ENCODE data around the gene KIF19.

The KIF19 gene

DNA sequence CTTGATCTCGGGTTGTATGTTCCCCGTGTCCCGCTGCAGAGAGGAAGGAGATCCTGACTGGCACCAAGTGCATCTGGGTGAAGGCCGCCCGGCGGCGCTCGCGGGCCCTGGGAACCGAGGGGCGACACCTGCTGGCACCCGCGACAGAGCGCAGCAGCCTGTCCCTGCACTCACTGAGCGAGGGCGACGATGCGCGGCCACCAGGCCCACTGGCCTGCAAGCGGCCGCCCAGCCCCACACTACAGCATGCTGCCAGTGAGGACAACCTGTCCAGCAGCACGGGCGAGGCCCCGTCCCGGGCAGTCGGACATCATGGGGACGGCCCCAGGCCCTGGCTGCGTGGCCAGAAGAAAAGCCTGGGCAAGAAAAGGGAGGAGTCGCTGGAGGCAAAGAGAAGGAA lies 28.1 kb downstream of the KIF19 start:
- WGBS, 2 experiments (ENCODE audit: insufficient coverage in 2 of 2) = 11 to 14% methylated on average over 20 to 29 of the region's 29 CpGs
- Histone ChIP-seq H3K27ac (ENCODE audit: low read depth, low read length, severe bottlenecking) (no peak overlapping the region), H3K36me3 (ENCODE audit: control insufficient read depth, insufficient read depth, low read length) (no peaks in the 10 kb centered on the region), H3K9me3 (ENCODE audit: control insufficient read depth, low read length) (no peaks in the 10 kb centered on the region), H3K4me1 (ENCODE audit: control insufficient read depth, insufficient read depth, low read length, poor library complexity, severe bottlenecking) (no peaks in the 10 kb centered on the region), H3K4me3 (ENCODE audit: extremely low read depth, insufficient read depth, low read length, poor library complexity, severe bottlenecking) (no peak overlapping the region)

DNA sequence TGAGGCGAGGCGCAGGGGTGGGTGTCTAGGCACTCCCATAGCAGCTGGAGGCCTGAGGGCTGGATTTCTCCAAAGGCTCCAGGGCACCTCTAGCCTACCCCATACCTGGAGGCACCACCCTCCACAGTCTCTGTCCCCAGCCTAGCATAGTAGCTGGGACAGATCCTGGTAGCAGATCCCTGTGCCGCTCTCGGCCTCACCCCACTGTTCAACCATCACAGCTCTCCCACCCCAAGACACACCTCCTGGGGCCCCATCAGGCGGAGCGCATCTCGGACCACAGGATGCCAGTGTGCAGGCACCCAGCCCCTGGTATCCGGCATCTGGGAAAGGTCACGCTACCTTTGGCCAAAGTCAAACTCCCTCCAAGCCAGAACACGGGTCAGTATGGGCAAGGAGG lies 28.5 kb downstream of the KIF19 start:
- H3K27ac ChIP-seq (ENCODE audit: low read depth, low read length, severe bottlenecking) = no peak overlapping the region
- WGBS, 2 experiments (ENCODE audit: insufficient coverage in 2 of 2) = 84% methylated on average over 6 to 8 of the region's 10 CpGs
- no peak overlapping the region for H3K4me3 ChIP-seq (ENCODE audit: extremely low read depth, insufficient read depth, low read length, poor library complexity, severe bottlenecking)
- H3K9me3 ChIP-seq (ENCODE audit: control insufficient read depth, low read length) = no peaks in the 10 kb centered on the region
- H3K4me1 ChIP-seq (ENCODE audit: control insufficient read depth, insufficient read depth, low read length, poor library complexity, severe bottlenecking) = no peaks in the 10 kb centered on the region
- no peaks in the 10 kb centered on the region for H3K36me3 ChIP-seq (ENCODE audit: control insufficient read depth, insufficient read depth, low read length)

DNA sequence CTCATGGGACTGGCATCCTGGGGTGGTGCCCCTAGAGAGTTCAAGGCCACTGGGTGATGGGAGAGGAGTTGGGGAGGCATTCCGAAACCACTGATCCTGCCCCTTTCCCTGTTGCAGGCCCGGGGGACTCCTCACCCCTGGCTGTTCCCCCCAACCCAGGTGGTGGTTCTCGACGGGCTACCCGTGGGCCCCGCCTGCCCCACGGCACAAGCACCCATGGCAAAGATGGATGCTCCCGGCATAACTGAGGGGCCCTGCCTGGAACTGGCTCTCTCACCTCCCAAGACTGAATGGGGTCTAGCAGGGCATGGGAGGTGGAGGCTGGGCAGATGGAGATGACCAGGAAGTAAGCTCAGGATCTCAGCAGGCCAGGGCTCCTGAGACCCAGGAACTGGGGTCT lies 29.0 kb downstream of the KIF19 start:
- Histone ChIP-seq H3K4me1 (ENCODE audit: control insufficient read depth, insufficient read depth, low read length, poor library complexity, severe bottlenecking) (no peaks in the 10 kb centered on the region), H3K4me3 (ENCODE audit: extremely low read depth, insufficient read depth, low read length, poor library complexity, severe bottlenecking) (no peak overlapping the region), H3K36me3 (ENCODE audit: control insufficient read depth, insufficient read depth, low read length) (no peaks in the 10 kb centered on the region), H3K27ac (ENCODE audit: low read depth, low read length, severe bottlenecking) (no peak overlapping the region), H3K9me3 (ENCODE audit: control insufficient read depth, low read length) (no peaks in the 10 kb centered on the region)
- WGBS, 2 experiments (ENCODE audit: insufficient coverage in 2 of 2) = 76 to 93% methylated on average over 4 to 6 of the region's 8 CpGs

DNA sequence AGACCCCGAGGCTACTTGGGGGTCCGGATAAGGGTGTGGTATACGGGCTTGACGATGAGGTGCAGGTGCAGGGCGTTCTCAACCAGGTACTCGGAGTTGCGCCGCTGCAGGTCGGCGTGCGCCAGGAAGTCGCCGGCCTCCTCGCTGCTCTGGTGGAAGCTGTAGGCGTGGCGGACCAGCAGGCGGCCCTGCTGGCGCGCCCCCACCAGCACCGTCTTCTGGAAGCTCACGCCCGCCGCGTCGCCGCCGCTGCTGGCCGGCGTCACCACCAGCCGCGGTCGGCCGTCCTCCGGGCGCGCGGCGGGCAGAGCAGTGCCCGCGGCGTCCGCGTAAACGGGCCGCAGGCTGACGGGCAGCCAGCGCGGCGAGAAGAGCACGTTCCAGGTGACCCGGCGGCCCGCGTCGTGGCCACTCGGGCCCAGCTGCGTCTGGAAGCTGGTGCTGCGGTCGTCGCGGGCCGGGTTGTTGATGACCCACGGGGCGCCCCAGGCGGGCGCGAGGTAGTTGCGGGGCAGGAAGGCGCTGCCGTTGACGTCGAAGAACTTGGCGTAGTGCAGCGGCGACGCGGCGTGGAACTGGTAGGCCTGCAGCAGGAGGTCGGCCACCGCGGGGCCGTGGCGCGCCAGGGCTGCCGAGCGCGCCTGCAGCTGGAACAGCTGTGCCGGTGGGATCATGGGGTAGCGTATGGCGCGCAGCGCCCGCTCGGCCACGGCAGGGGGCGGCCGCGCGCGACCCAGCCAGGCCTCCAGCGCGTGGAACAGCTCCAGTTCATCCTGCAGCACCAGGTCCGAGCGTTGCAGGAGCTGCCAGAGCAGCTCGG lies 30.8 kb downstream of the KIF19 start:
- H3K27ac ChIP-seq (ENCODE audit: low read depth, low read length, severe bottlenecking) = no peak overlapping the region
- H3K4me3 ChIP-seq (ENCODE audit: extremely low read depth, insufficient read depth, low read length, poor library complexity, severe bottlenecking) = peak overlapping the region; percentile 19
- H3K4me1 ChIP-seq (ENCODE audit: control insufficient read depth, insufficient read depth, low read length, poor library complexity, severe bottlenecking) = peaks cover 4% of the 10 kb centered on the region
- 6% methylated on average over 90 to 105 of the region's 105 CpGs for WGBS, 2 experiments (ENCODE audit: insufficient coverage in 2 of 2)
- no peaks in the 10 kb centered on the region for H3K36me3 ChIP-seq (ENCODE audit: control insufficient read depth, insufficient read depth, low read length)
- no peaks in the 10 kb centered on the region for H3K9me3 ChIP-seq (ENCODE audit: control insufficient read depth, low read length)

DNA sequence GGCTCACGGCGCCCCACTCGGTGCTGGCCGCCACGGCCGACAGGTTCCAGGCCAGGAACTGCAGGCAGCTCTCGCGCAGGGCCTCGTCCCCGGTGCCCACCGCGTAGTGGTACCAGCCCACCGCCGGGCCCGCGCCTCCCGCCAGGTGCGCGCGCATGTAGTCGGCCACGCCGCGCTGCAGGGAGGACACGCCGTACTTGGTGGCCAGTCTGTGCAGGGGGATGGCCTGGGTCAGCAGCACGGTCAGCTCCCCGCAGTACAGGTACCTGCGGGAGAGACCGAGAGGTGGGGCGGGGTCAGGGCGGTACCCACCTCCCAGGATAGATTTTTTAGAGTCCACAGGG lies 31.4 kb downstream of the KIF19 start:
- Histone ChIP-seq H3K4me1 (ENCODE audit: control insufficient read depth, insufficient read depth, low read length, poor library complexity, severe bottlenecking) (peaks cover 6% of the 10 kb centered on the region), H3K36me3 (ENCODE audit: control insufficient read depth, insufficient read depth, low read length) (no peaks in the 10 kb centered on the region), H3K4me3 (ENCODE audit: extremely low read depth, insufficient read depth, low read length, poor library complexity, severe bottlenecking) (peak overlapping the region; percentile 19), H3K9me3 (ENCODE audit: control insufficient read depth, low read length) (no peaks in the 10 kb centered on the region), H3K27ac (ENCODE audit: low read depth, low read length, severe bottlenecking) (no peak overlapping the region)
- WGBS, 2 experiments (ENCODE audit: insufficient coverage in 2 of 2) = 44 to 45% methylated on average over 31 to 32 of the region's 32 CpGs

GRCh38 chr17:74358697-74359096 lies 32.7 kb downstream of the KIF19 start:
- H3K4me3 ChIP-seq (ENCODE audit: extremely low read depth, insufficient read depth, low read length, poor library complexity, severe bottlenecking) = no peak overlapping the region
- WGBS, 2 experiments (ENCODE audit: insufficient coverage in 2 of 2) = 78 to 84% methylated on average over 9 of the region's 9 CpGs
- no peaks in the 10 kb centered on the region for H3K36me3 ChIP-seq (ENCODE audit: control insufficient read depth, insufficient read depth, low read length)
- peaks cover 9% of the 10 kb centered on the region for H3K4me1 ChIP-seq (ENCODE audit: control insufficient read depth, insufficient read depth, low read length, poor library complexity, severe bottlenecking)
- H3K27ac ChIP-seq (ENCODE audit: low read depth, low read length, severe bottlenecking) = no peak overlapping the region
- H3K9me3 ChIP-seq (ENCODE audit: control insufficient read depth, low read length) = no peaks in the 10 kb centered on the region

DNA sequence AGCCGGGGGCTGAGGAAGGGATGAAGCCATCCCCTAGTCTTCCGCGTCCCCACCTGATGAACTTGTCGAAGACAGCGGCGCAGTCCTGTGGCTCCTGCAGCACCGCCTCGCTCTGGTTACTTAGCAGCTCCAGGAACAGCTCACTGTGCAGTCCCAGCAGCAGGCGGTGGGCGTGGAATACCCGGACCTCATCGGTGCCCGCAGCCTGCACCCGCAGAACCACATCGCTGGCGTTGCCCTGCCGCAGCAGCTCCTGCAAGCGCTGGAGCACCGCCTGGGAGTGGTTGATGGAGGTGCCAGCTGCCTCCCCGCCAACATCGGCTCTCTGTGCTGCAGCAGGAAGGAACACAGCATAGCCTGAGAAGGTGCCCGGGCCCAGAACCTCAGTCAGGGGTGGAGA lies 33.9 kb downstream of the KIF19 start:
- peaks cover 9% of the 10 kb centered on the region for H3K4me1 ChIP-seq (ENCODE audit: control insufficient read depth, insufficient read depth, low read length, poor library complexity, severe bottlenecking)
- no peak overlapping the region for H3K27ac ChIP-seq (ENCODE audit: low read depth, low read length, severe bottlenecking)
- WGBS, 2 experiments (ENCODE audit: insufficient coverage in 2 of 2) = 94 to 98% methylated on average over 22 of the region's 22 CpGs
- H3K9me3 ChIP-seq (ENCODE audit: control insufficient read depth, low read length) = no peaks in the 10 kb centered on the region
- no peak overlapping the region for H3K4me3 ChIP-seq (ENCODE audit: extremely low read depth, insufficient read depth, low read length, poor library complexity, severe bottlenecking)
- no peaks in the 10 kb centered on the region for H3K36me3 ChIP-seq (ENCODE audit: control insufficient read depth, insufficient read depth, low read length)

GRCh38 chr17:74360899-74361229 lies 34.8 kb downstream of the KIF19 start:
- peak overlapping the region; percentile 30 for H3K27ac ChIP-seq (ENCODE audit: low read depth, low read length, severe bottlenecking)
- H3K36me3 ChIP-seq (ENCODE audit: control insufficient read depth, insufficient read depth, low read length) = no peaks in the 10 kb centered on the region
- 65% methylated on average over 6 to 7 of the region's 7 CpGs for WGBS, 2 experiments (ENCODE audit: insufficient coverage in 2 of 2)
- H3K4me1 ChIP-seq (ENCODE audit: control insufficient read depth, insufficient read depth, low read length, poor library complexity, severe bottlenecking) = peaks cover 9% of the 10 kb centered on the region
- H3K9me3 ChIP-seq (ENCODE audit: control insufficient read depth, low read length) = no peaks in the 10 kb centered on the region
- H3K4me3 ChIP-seq (ENCODE audit: extremely low read depth, insufficient read depth, low read length, poor library complexity, severe bottlenecking) = no peak overlapping the region

GRCh38 chr17:74361230-74362068 lies 35.4 kb downstream of the KIF19 start, which contains the start of gene BTBD17:
TSS of gene BTBD17 (minus strand) at chr17:74361868. CDS start at chr17:74361819, 49 bp downstream.
- H3K9me3 ChIP-seq (ENCODE audit: control insufficient read depth, low read length) = no peaks in the 10 kb centered on the region
- peaks cover 9% of the 10 kb centered on the region for H3K4me1 ChIP-seq (ENCODE audit: control insufficient read depth, insufficient read depth, low read length, poor library complexity, severe bottlenecking)
- H3K36me3 ChIP-seq (ENCODE audit: control insufficient read depth, insufficient read depth, low read length) = no peaks in the 10 kb centered on the region
- H3K4me3 ChIP-seq (ENCODE audit: extremely low read depth, insufficient read depth, low read length, poor library complexity, severe bottlenecking) = no peak within 1 kb of the TSS
- peak within 1 kb of the TSS; percentile 30 for H3K27ac ChIP-seq (ENCODE audit: low read depth, low read length, severe bottlenecking)
- 45 to 50% methylated on average over 19 to 21 of the region's 28 CpGs for WGBS, 2 experiments (ENCODE audit: insufficient coverage in 2 of 2)

DNA sequence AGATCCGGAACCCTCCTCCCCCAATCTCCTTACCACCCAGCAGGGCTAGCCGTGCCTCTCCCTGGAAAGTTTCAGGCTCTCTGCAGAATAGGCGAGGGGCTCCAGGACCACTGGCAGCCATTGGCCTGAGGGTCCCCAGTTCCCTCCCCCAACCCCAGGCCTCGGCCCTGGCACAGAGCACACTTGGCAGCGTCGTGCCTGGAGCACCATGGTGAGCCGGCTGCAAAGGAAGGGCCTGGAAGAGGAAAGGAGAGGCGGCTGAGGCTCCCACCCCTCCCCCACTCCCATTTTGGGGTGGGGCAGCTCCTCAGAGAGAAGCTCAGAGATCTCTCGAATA lies 36.0 kb downstream of the KIF19 start:
- Histone ChIP-seq H3K27ac (ENCODE audit: low read depth, low read length, severe bottlenecking) (no peak overlapping the region), H3K9me3 (ENCODE audit: control insufficient read depth, low read length) (no peaks in the 10 kb centered on the region), H3K36me3 (ENCODE audit: control insufficient read depth, insufficient read depth, low read length) (no peaks in the 10 kb centered on the region), H3K4me1 (ENCODE audit: control insufficient read depth, insufficient read depth, low read length, poor library complexity, severe bottlenecking) (peaks cover 9% of the 10 kb centered on the region), H3K4me3 (ENCODE audit: extremely low read depth, insufficient read depth, low read length, poor library complexity, severe bottlenecking) (no peak overlapping the region)
- 0 to 26% methylated on average over 1 to 8 of the region's 9 CpGs for WGBS, 2 experiments (ENCODE audit: insufficient coverage in 2 of 2)
